ENCODE measurements around the gene TRMT1L.

The TRMT1L gene

GRCh38 chr1:185110145-185110544 lies 46.6 kb downstream of the TRMT1L start:
- Histone ChIP-seq H3K4me1 (ENCODE audit: insufficient read depth, low read length) (no peaks in the 10 kb centered on the region), H3K27ac (ENCODE audit: low read length) (no peak overlapping the region), H3K4me3 (ENCODE audit: low read length) (no peak overlapping the region), H3K27me3 (ENCODE audit: insufficient read depth, low read length) (no peaks in the 10 kb centered on the region), H3K36me3 (ENCODE audit: insufficient read depth, low read depth, low read length) (no peaks in the 10 kb centered on the region), H3K9me3 (ENCODE audit: insufficient read depth, low read depth, low read length) (0 out of 2 replicates have a peak, but pooled peaks cover 3% of the 10 kb centered on the region), H3K9ac (ENCODE audit: low read depth, low read length) (no peak overlapping the region)

- Histone ChIP-seq H3K27me3 (ENCODE audit: insufficient read depth, low read length) (no peaks in the 10 kb centered on the region), H3K9ac (ENCODE audit: low read depth, low read length) (no peak overlapping the region), H3K4me3 (ENCODE audit: low read length) (no peak overlapping the region), H3K4me1 (ENCODE audit: insufficient read depth, low read length) (no peaks in the 10 kb centered on the region), H3K36me3 (ENCODE audit: insufficient read depth, low read depth, low read length) (peaks cover 14% of the 10 kb centered on the region; the same call in 1 of the 2 replicates), H3K27ac (ENCODE audit: low read length) (no peak overlapping the region), H3K9me3 (ENCODE audit: insufficient read depth, low read depth, low read length) (0 out of 2 replicates have a peak, but pooled peaks cover 3% of the 10 kb centered on the region)
Measured at GRCh38 chr1:185108321-185108720, 48.4 kb downstream of the TRMT1L start.

GRCh38 chr1:185105121-185105520 lies 51.6 kb downstream of the TRMT1L start:
- Histone ChIP-seq H3K27me3 (ENCODE audit: insufficient read depth, low read length) (no peaks in the 10 kb centered on the region), H3K36me3 (ENCODE audit: insufficient read depth, low read depth, low read length) (peaks cover 38% of the 10 kb centered on the region), H3K9me3 (ENCODE audit: insufficient read depth, low read depth, low read length) (0 out of 2 replicates have a peak, but pooled peaks cover 3% of the 10 kb centered on the region), H3K4me3 (ENCODE audit: low read length) (no peak overlapping the region), H3K27ac (ENCODE audit: low read length) (no peak overlapping the region), H3K4me1 (ENCODE audit: insufficient read depth, low read length) (no peaks in the 10 kb centered on the region), H3K9ac (ENCODE audit: low read depth, low read length) (no peak overlapping the region)

GRCh38 chr1:185104083-185104482 lies 52.7 kb downstream of the TRMT1L start:
- H3K9ac ChIP-seq (ENCODE audit: low read depth, low read length), result no peak overlapping the region
- no peaks in the 10 kb centered on the region for H3K4me1 ChIP-seq (ENCODE audit: insufficient read depth, low read length)
- H3K9me3 ChIP-seq (ENCODE audit: insufficient read depth, low read depth, low read length), result 0 out of 2 replicates have a peak, but pooled peaks cover 3% of the 10 kb centered on the region
- H3K36me3 ChIP-seq (ENCODE audit: insufficient read depth, low read depth, low read length), result peaks cover 49% of the 10 kb centered on the region
- no peak overlapping the region for H3K27ac ChIP-seq (ENCODE audit: low read length)
- H3K27me3 ChIP-seq (ENCODE audit: insufficient read depth, low read length), result no peaks in the 10 kb centered on the region
- H3K4me3 ChIP-seq (ENCODE audit: low read length), result no peak overlapping the region

- Histone ChIP-seq H3K27ac (ENCODE audit: low read length) (no peak overlapping the region), H3K36me3 (ENCODE audit: insufficient read depth, low read depth, low read length) (peaks cover 89% of the 10 kb centered on the region), H3K4me1 (ENCODE audit: insufficient read depth, low read length) (no peaks in the 10 kb centered on the region), H3K27me3 (ENCODE audit: insufficient read depth, low read length) (no peaks in the 10 kb centered on the region), H3K9ac (ENCODE audit: low read depth, low read length) (no peak overlapping the region), H3K4me3 (ENCODE audit: low read length) (no peak overlapping the region), H3K9me3 (ENCODE audit: insufficient read depth, low read depth, low read length) (no peaks in the 10 kb centered on the region)
Measured at GRCh38 chr1:185096531-185096930, 60.2 kb downstream of the TRMT1L start.

GRCh38 chr1:185094761-185095160 lies 62.0 kb downstream of the TRMT1L start:
- H3K36me3 ChIP-seq (ENCODE audit: insufficient read depth, low read depth, low read length), result peaks cover 84% of the 10 kb centered on the region
- H3K4me1 ChIP-seq (ENCODE audit: insufficient read depth, low read length), result no peaks in the 10 kb centered on the region
- no peak overlapping the region for H3K9ac ChIP-seq (ENCODE audit: low read depth, low read length)
- no peak overlapping the region for H3K27ac ChIP-seq (ENCODE audit: low read length)
- no peaks in the 10 kb centered on the region for H3K9me3 ChIP-seq (ENCODE audit: insufficient read depth, low read depth, low read length)
- H3K27me3 ChIP-seq (ENCODE audit: insufficient read depth, low read length), result no peaks in the 10 kb centered on the region
- H3K4me3 ChIP-seq (ENCODE audit: low read length), result no peak overlapping the region

GRCh38 chr1:185091480-185091879 lies 65.3 kb downstream of the TRMT1L start:
- no peaks in the 10 kb centered on the region for H3K27me3 ChIP-seq (ENCODE audit: insufficient read depth, low read length)
- peaks cover 81% of the 10 kb centered on the region for H3K36me3 ChIP-seq (ENCODE audit: insufficient read depth, low read depth, low read length)
- no peak overlapping the region for H3K27ac ChIP-seq (ENCODE audit: low read length)
- H3K9ac ChIP-seq (ENCODE audit: low read depth, low read length), result no peak overlapping the region
- H3K4me1 ChIP-seq (ENCODE audit: insufficient read depth, low read length), result peaks cover 4% of the 10 kb centered on the region; the same call in 1 of the 2 replicates
- H3K4me3 ChIP-seq (ENCODE audit: low read length), result no peak overlapping the region
- H3K9me3 ChIP-seq (ENCODE audit: insufficient read depth, low read depth, low read length), result no peaks in the 10 kb centered on the region

- H3K36me3 ChIP-seq (ENCODE audit: insufficient read depth, low read depth, low read length), result peaks cover 46% of the 10 kb centered on the region
- no peak overlapping the region for H3K4me3 ChIP-seq (ENCODE audit: low read length)
- no peak overlapping the region for H3K9ac ChIP-seq (ENCODE audit: low read depth, low read length)
Measured at GRCh38 chr1:185087746-185088145, 69.0 kb downstream of the TRMT1L start.

GRCh38 chr1:185087101-185087500 lies 69.7 kb downstream of the TRMT1L start:
- H3K9me3 ChIP-seq (ENCODE audit: insufficient read depth, low read depth, low read length), result no peaks in the 10 kb centered on the region
- peak overlapping the region; percentile 6; the same call in 1 of the 2 replicates for H3K4me3 ChIP-seq (ENCODE audit: low read length)
- no peaks in the 10 kb centered on the region for H3K27me3 ChIP-seq (ENCODE audit: insufficient read depth, low read length)
- H3K36me3 ChIP-seq (ENCODE audit: insufficient read depth, low read depth, low read length), result peaks cover 42% of the 10 kb centered on the region
- H3K9ac ChIP-seq (ENCODE audit: low read depth, low read length), result no peak overlapping the region
- peaks cover 11% of the 10 kb centered on the region; the same call in 1 of the 2 replicates for H3K4me1 ChIP-seq (ENCODE audit: insufficient read depth, low read length)
- H3K27ac ChIP-seq (ENCODE audit: low read length), result no peak overlapping the region

More at GRCh38 chr1:185087746-185088145, 69.0 kb downstream of the TRMT1L start:
- no peak overlapping the region for H3K27ac ChIP-seq (ENCODE audit: low read length)
- H3K4me1 ChIP-seq (ENCODE audit: insufficient read depth, low read length), result peaks cover 11% of the 10 kb centered on the region; the same call in 1 of the 2 replicates
- H3K9me3 ChIP-seq (ENCODE audit: insufficient read depth, low read depth, low read length), result no peaks in the 10 kb centered on the region
- no peaks in the 10 kb centered on the region for H3K27me3 ChIP-seq (ENCODE audit: insufficient read depth, low read length)

GRCh38 chr1:185083818-185084217 lies 72.9 kb downstream of the TRMT1L start:
- Histone ChIP-seq H3K4me3 (ENCODE audit: low read length) (no peak overlapping the region), H3K27me3 (ENCODE audit: insufficient read depth, low read length) (no peaks in the 10 kb centered on the region), H3K4me1 (ENCODE audit: insufficient read depth, low read length) (peaks cover 11% of the 10 kb centered on the region; the same call in 1 of the 2 replicates), H3K36me3 (ENCODE audit: insufficient read depth, low read depth, low read length) (peaks cover 18% of the 10 kb centered on the region), H3K27ac (ENCODE audit: low read length) (no peak overlapping the region), H3K9me3 (ENCODE audit: insufficient read depth, low read depth, low read length) (no peaks in the 10 kb centered on the region), H3K9ac (ENCODE audit: low read depth, low read length) (no peak overlapping the region)

GRCh38 chr1:185080422-185080821 lies 76.3 kb downstream of the TRMT1L start:
- H3K4me3 ChIP-seq (ENCODE audit: low read length), result no peak overlapping the region
- H3K9me3 ChIP-seq (ENCODE audit: insufficient read depth, low read depth, low read length), result no peaks in the 10 kb centered on the region
- H3K9ac ChIP-seq (ENCODE audit: low read depth, low read length), result no peak overlapping the region
- no peak overlapping the region for H3K27ac ChIP-seq (ENCODE audit: low read length)
- H3K4me1 ChIP-seq (ENCODE audit: insufficient read depth, low read length), result peaks cover 4% of the 10 kb centered on the region
- no peaks in the 10 kb centered on the region for H3K36me3 ChIP-seq (ENCODE audit: insufficient read depth, low read depth, low read length)
- H3K27me3 ChIP-seq (ENCODE audit: insufficient read depth, low read length), result no peaks in the 10 kb centered on the region

GRCh38 chr1:185077374-185077773 lies 79.4 kb downstream of the TRMT1L start:
- Histone ChIP-seq H3K9me3 (ENCODE audit: insufficient read depth, low read depth, low read length) (no peaks in the 10 kb centered on the region), H3K27ac (ENCODE audit: low read length) (no peak overlapping the region), H3K4me1 (ENCODE audit: insufficient read depth, low read length) (peaks cover 26% of the 10 kb centered on the region), H3K36me3 (ENCODE audit: insufficient read depth, low read depth, low read length) (no peaks in the 10 kb centered on the region), H3K9ac (ENCODE audit: low read depth, low read length) (no peak overlapping the region), H3K4me3 (ENCODE audit: low read length) (no peak overlapping the region), H3K27me3 (ENCODE audit: insufficient read depth, low read length) (no peaks in the 10 kb centered on the region)

Measured in iPS-20b (cell line).